K562 (cell line): ENCODE results near the gene GJC2. TPM values are rescaled to one million over a fixed set of nuclear protein-coding genes. Genes with fewer than 3 reads are reported as not detected.
A peak's percentile ranks its signal among the peaks of the same experiment; 100 is the strongest.

Experiments used
- ATF7 ChIP-seq: fragments of 450-650 bp; IDR thresholded peaks from 2 replicates; pipeline ENCODE4 v1.7.1; 2014; ENCODE audit warnings: mild to moderate bottlenecking, moderate library complexity
- BHLHE40 ChIP-seq: IDR thresholded peaks from 2 replicates; pipeline ENCODE4 v1.6.1; 2011; ENCODE audit warnings: low read length, improper control_type of control experiment
- DACH1 ChIP-seq: fragments of 450-650 bp; IDR thresholded peaks from 2 replicates; pipeline ENCODE4 v1.6.1; 2018; ENCODE audit not compliant: partially characterized antibody
- ELF1 ChIP-seq: fragments of 200-800 bp; sonication (Bioruptor generic); IDR thresholded peaks from 2 replicates; pipeline ENCODE4 v1.6.1; 2016; ENCODE audit warnings: missing genetic modification characterization, missing compliant biosample characterization
- FOXP1 ChIP-seq: sonication (generic); formaldehyde crosslinking; IDR thresholded peaks from 2 replicates; pipeline ENCODE4 v1.8.0; 2022; ENCODE audit warnings: mild to moderate bottlenecking, missing genetic modification reagents
- GABPA ChIP-seq: fragments of 200-800 bp; sonication (Bioruptor generic); conservative IDR thresholded peaks from 2 replicates; pipeline ENCODE4 v1.6.1; 2016; ENCODE audit warnings: low read depth, missing genetic modification characterization, missing compliant biosample characterization
- HNRNPK ChIP-seq: fragments of 200-400 bp; formaldehyde crosslinking; IDR thresholded peaks from one replicate; pipeline ENCODE4 v1.6.1; 2018; ENCODE audit warnings: mild to moderate bottlenecking, low read depth, low read length; ENCODE audit not compliant: poor library complexity, severe bottlenecking
- HNRNPLL ChIP-seq: fragments of 200-400 bp; formaldehyde crosslinking; IDR thresholded peaks from 2 replicates; pipeline ENCODE4 v1.6.1; 2017; ENCODE audit warnings: low read length, low read depth, mild to moderate bottlenecking; ENCODE audit not compliant: poor library complexity, severe bottlenecking
- NRF1 ChIP-seq, 2 experiments: fragments of 450-650 bp; IDR thresholded peaks in 1 of 2; conservative IDR thresholded peaks in 1 of 2; 2 replicates each; pipeline ENCODE4 v1.6.1; 2014; ENCODE audit warnings: mild to moderate bottlenecking in 2 of 2
- SAFB ChIP-seq: fragments of 200-400 bp; formaldehyde crosslinking; IDR thresholded peaks from 2 replicates; pipeline ENCODE4 v1.6.1; 2017; ENCODE audit warnings: low read depth, low read length, borderline replicate concordance
- ZNF311 ChIP-seq: fragments of 250-450 bp; sonication (Bioruptor Pico); IDR thresholded peaks from 2 replicates; pipeline ENCODE4 v1.4.0; 2020; ENCODE audit warnings: mild to moderate bottlenecking, moderate library complexity
- ZNF57 ChIP-seq: fragments of 450-650 bp; formaldehyde crosslinking; IDR thresholded peaks from 2 replicates; pipeline ENCODE4 v1.4.0; 2020; ENCODE audit warnings: mild to moderate bottlenecking, moderate library complexity
- polyA plus RNA-seq, 8 experiments: library from polyadenylated mRNA; depleted of rRNA in 4 of 8; stranded (reverse) in 5 of 8; unstranded in 3 of 8; fragments of >200 nt; fragmentation: Nextera tagmentation in 2 of 8; fragmentation: Illumina TruSeq in 1 of 8; extraction: Ambion mirVana in 2 of 8; extraction: Trizol in 1 of 8; gene quantifications; 2 replicates each; pipeline versions ENCODE4 v1.2.1 to v1.2.3, GENCODE V29; 2011 to 2014; ENCODE audit warnings: inconsistent platforms in 1 of 8, missing spikeins in 1 of 8
- total RNA-seq, 7 experiments: library from RNA; depleted of rRNA in 6 of 7; stranded (reverse); fragments of >200 nt in 6 of 7; fragmentation: Illumina TruSeq in 2 of 7; extraction: Trizol in 2 of 7; gene quantifications; 2 replicates each; pipeline versions ENCODE4 v1.2.1 to v1.2.3, GENCODE V29; 2011 to 2021; ENCODE audit warnings: low replicate concordance in 1 of 7
- TF ChIP-seq, protein P1 (sequence below): sonication (generic); formaldehyde crosslinking; IDR thresholded peaks from 2 replicates; pipeline ENCODE4 v1.8.0; 2022; ENCODE audit warnings: missing genetic modification reagents, mild to moderate bottlenecking, borderline replicate concordance
- TF ChIP-seq, protein P2 (sequence below): sonication (generic); formaldehyde crosslinking; IDR thresholded peaks from 2 replicates; pipeline ENCODE4 v1.8.1; 2023; ENCODE audit warnings: mild to moderate bottlenecking, missing genetic modification reagents
- TF ChIP-seq, protein P3 (sequence below): fragments of 250-450 bp; sonication (Bioruptor Pico); IDR thresholded peaks from 2 replicates; pipeline ENCODE4 v1.5.0; 2021
- TF ChIP-seq, protein P4 (sequence below), 2 experiments: IDR thresholded peaks in 1 of 2; conservative IDR thresholded peaks in 1 of 2; 2 replicates each; pipeline ENCODE4 v1.6.1; 2016; ENCODE audit warnings: low read depth in 2 of 2, mild to moderate bottlenecking in 1 of 2, missing compliant biosample characterization in 1 of 2, missing genetic modification characterization in 1 of 2, moderate library complexity in 1 of 2
- TF ChIP-seq, protein P5 (sequence below): fragments of 200-800 bp; sonication (Bioruptor generic); IDR thresholded peaks from 2 replicates; pipeline ENCODE4 v1.6.1; 2017; ENCODE audit warnings: missing genetic modification characterization, missing compliant biosample characterization

Gene GJC2
- total and polyA plus RNA-seq, 9 of the 15 experiments (the other 6 are each of a cell fraction or from before 2014, with no cell fraction given): 0.03 to 0.62 (median 0.11) TPM; not detected in 2

DNA sequence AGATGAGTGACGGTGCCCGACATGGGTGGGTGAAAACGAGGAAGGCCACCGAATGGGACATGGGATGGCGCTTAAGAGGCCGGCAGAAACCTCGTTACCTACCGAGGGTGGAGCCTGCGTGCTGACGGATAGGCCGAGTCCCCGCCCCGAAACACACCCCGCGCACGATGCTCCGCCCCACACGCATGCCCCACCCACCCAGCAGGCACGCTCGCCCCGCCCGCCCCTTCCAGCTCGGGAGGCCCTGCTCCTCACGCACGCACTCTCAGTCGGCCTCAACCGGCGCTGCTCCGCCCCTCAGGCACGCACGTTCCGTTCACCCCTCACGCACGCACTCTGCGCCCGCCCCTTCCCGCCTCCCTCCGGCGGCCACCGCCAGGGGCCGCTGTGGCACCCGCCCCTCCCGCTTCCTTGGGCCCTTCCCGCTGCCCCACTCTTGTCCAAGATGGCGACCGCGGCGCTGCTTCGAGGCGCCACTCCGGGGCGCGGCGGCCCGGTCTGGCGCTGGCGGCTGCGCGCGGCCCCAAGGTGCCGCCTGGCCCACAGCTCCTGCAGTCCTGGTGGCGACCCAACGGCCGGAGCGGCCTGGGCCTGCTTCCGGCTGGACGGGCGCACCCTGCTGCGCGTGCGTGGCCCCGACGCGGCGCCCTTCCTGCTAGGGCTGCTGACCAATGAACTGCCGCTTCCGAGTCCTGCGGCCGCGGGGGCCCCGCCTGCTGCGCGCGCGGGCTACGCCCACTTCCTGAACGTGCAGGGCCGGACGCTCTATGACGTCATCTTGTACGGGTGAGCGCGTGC lies 15.8 kb downstream of the GJC2 start, which contains the start of gene IBA57 (continued):
- TF ChIP-seq, protein P1, sequence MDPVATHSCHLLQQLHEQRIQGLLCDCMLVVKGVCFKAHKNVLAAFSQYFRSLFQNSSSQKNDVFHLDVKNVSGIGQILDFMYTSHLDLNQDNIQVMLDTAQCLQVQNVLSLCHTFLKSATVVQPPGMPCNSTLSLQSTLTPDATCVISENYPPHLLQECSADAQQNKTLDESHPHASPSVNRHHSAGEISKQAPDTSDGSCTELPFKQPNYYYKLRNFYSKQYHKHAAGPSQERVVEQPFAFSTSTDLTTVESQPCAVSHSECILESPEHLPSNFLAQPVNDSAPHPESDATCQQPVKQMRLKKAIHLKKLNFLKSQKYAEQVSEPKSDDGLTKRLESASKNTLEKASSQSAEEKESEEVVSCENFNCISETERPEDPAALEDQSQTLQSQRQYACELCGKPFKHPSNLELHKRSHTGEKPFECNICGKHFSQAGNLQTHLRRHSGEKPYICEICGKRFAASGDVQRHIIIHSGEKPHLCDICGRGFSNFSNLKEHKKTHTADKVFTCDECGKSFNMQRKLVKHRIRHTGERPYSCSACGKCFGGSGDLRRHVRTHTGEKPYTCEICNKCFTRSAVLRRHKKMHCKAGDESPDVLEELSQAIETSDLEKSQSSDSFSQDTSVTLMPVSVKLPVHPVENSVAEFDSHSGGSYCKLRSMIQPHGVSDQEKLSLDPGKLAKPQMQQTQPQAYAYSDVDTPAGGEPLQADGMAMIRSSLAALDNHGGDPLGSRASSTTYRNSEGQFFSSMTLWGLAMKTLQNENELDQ (CRISPR knock-in tag): no peak
- TF ChIP-seq GABPA (tag): peak; percentile 93
- no peak for TF ChIP-seq DACH1
- TF ChIP-seq, protein P2, sequence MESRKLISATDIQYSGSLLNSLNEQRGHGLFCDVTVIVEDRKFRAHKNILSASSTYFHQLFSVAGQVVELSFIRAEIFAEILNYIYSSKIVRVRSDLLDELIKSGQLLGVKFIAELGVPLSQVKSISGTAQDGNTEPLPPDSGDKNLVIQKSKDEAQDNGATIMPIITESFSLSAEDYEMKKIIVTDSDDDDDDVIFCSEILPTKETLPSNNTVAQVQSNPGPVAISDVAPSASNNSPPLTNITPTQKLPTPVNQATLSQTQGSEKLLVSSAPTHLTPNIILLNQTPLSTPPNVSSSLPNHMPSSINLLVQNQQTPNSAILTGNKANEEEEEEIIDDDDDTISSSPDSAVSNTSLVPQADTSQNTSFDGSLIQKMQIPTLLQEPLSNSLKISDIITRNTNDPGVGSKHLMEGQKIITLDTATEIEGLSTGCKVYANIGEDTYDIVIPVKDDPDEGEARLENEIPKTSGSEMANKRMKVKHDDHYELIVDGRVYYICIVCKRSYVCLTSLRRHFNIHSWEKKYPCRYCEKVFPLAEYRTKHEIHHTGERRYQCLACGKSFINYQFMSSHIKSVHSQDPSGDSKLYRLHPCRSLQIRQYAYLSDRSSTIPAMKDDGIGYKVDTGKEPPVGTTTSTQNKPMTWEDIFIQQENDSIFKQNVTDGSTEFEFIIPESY: peak; percentile 89
- TF ChIP-seq HNRNPK: peak; percentile 52
- peak; percentile 95 for TF ChIP-seq HNRNPLL
- TF ChIP-seq FOXP1 (CRISPR knock-in tag): peak; percentile 98
- TF ChIP-seq ZNF311 (CRISPR knock-in tag): peak; percentile 79; the same call in 1 of the 2 replicates
- no peak for TF ChIP-seq ZNF57 (CRISPR knock-in tag)
- TF ChIP-seq, protein P3, sequence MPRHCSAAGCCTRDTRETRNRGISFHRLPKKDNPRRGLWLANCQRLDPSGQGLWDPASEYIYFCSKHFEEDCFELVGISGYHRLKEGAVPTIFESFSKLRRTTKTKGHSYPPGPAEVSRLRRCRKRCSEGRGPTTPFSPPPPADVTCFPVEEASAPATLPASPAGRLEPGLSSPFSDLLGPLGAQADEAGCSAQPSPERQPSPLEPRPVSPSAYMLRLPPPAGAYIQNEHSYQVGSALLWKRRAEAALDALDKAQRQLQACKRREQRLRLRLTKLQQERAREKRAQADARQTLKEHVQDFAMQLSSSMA (CRISPR knock-in tag): peak; percentile 92
- peak; percentile 43; the same call in 1 of the 2 replicates for TF ChIP-seq SAFB
- TF ChIP-seq BHLHE40: peak; percentile 98
- TF ChIP-seq ATF7: peak; percentile 100
- TF ChIP-seq, protein P4, sequence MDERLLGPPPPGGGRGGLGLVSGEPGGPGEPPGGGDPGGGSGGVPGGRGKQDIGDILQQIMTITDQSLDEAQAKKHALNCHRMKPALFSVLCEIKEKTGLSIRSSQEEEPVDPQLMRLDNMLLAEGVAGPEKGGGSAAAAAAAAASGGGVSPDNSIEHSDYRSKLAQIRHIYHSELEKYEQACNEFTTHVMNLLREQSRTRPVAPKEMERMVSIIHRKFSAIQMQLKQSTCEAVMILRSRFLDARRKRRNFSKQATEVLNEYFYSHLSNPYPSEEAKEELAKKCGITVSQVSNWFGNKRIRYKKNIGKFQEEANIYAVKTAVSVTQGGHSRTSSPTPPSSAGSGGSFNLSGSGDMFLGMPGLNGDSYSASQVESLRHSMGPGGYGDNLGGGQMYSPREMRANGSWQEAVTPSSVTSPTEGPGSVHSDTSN (CRISPR knock-in tag; IDR thresholded peaks at IDR 0.05; ENCODE audit: low read depth): no peak
- TF ChIP-seq, protein P4 (tag; conservative IDR thresholded peaks at IDR 0.05; ENCODE audit: low read depth): no peak
- peak; percentile 99 for TF ChIP-seq ELF1
- peak; percentile 95 to 96 for TF ChIP-seq NRF1 (conservative IDR thresholded peaks at IDR 0.05 in 1 of 2, IDR thresholded peaks at IDR 0.05 in 1 of 2)
- TF ChIP-seq, protein P5, sequence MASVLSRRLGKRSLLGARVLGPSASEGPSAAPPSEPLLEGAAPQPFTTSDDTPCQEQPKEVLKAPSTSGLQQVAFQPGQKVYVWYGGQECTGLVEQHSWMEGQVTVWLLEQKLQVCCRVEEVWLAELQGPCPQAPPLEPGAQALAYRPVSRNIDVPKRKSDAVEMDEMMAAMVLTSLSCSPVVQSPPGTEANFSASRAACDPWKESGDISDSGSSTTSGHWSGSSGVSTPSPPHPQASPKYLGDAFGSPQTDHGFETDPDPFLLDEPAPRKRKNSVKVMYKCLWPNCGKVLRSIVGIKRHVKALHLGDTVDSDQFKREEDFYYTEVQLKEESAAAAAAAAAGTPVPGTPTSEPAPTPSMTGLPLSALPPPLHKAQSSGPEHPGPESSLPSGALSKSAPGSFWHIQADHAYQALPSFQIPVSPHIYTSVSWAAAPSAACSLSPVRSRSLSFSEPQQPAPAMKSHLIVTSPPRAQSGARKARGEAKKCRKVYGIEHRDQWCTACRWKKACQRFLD (CRISPR knock-in tag): peak; percentile 90; the same call in 1 of the 2 replicates
